OCI-M2 (cell line): ENCODE results near the gene DEFB116.
"Not testable (repeated sequence)": the region's sequence is repeated elsewhere in the genome, so short reads cannot be mapped to it uniquely, and the experiment has no call there.

Source experiments
- DNase-seq: peaks from one replicate; lab custom pipeline; 2025; ENCODE audit not compliant: unreplicated experiment; lab: John Stamatoyannopoulos, UW

DEFB116 gene, protein sequence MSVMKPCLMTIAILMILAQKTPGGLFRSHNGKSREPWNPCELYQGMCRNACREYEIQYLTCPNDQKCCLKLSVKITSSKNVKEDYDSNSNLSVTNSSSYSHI

GRCh38 chr20:31308535-31309162, at the start of gene DEFB116:
Gene DEFB116 (minus strand): TSS chr20:31308585. CDS start chr20:31308585, 0 bp downstream.
- no peak for DNase-seq

DNA sequence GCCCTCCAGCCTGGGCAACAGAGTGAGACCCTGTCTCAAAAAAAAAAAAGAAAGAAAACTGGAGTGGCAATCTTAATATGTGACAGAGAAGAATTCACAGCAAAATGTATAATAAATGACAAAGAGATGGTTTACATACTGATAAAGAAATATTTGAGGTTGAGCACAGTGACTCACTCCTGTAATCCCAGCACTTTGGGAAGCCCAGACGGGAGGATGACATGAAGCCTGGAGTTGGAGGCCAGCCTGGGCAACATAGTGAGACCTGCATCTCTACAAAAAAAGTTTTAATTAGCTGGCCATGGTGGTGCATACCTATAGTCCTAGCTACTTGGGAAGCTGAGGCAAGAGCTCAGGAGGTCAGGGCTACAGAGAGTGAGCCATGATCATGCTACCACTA, 47.6 kb upstream of the DEFB116 start:
- no peak for DNase-seq

DNA sequence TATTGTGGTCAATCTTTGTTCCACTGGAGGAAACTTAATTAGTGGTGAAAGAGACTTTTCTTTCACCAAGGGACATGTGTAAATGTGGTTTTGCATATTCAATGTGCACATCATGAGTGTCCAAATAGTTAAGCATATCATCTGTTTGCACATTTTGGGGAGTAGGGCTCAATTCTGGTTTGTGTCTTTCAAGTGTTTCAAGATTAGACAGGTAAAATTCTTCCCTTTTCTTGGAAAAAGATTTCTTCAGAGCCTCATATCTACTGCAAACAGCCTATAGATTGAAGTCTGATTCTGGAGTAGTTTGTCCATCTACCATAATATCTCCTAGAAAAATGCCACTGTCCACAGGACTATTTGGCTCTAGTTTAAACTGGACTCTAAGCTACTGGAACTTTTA, 33.1 kb upstream of the DEFB116 start:
- DNase-seq: no peak

DNA sequence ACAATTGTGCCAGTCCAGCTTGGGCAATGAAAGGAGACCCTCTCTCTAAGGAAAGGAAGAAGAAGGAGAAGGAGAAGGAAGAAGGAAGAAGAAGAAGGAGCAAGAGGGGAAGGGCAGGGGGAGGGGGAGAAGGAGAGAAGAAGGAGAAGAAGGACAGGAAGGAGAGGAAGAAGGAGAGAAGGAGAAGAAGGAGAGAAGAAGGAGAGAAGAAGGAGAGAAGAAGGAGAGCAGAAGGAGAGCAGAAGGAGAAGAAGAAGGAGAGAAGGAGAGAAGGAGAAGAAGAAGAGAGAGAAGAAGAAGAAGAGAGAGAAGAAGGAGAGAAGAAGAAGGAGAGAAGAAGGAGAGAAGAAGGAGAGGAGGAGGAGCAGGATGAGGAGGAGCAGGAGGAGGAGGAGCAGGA, 22.5 kb upstream of the DEFB116 start:
- DNase-seq: no peak

- DNase-seq: no peak
Measured at GRCh38 chr20:31322504-31322903, 14.1 kb upstream of the DEFB116 start.

DNA sequence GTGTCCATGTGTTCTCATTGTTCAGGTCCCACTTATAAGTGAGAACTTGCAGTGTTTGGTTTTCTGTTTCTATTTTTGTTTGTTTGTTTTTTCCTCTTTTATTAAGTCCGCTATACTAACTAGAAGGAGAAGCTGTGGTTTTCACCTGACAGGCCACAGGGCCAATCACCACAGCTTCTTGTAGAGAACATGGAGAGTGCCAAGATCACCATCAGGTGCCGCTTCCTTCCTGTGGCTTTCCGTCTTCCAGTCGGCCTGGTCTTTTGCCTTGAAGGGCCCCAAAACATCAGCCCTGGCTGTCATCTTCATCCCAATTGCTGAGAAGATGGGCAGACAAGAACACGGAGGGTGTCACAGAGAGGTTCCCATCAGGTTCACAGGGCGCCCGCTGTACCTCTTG, 23.4 kb downstream of the DEFB116 start:
- not testable (repeated sequence) for DNase-seq

GRCh38 chr20:31278178-31278577, 30.2 kb downstream of the DEFB116 start:
- DNase-seq: no peak

DNA sequence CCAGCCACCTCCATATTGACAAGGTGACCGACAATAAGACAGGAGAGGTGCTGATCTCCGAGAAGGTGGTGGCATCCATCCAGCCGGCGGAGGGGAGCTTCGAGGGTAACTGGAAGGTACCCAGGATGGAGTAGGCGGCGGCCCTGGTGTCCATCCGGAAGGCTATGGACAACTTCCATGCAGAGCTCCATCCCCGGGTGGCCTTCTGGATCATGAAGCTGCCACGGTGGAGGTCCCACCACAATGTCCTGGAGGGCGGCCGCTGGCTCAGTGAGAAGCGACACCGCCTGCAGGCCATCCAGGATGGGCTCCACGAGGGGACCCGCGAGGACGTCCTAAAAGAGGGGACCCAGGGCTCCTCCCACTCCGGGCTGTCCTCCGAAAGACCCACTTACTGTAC, 33.9 kb downstream of the DEFB116 start:
- no peak for DNase-seq

GRCh38 chr20:31260326-31260932, 48.0 kb downstream of the DEFB116 start:
- DNase-seq: no peak

- DNase-seq: no peak
Measured at GRCh38 chr20:31257364-31257763, 51.0 kb downstream of the DEFB116 start, which contains the start of gene DEFB115. Gene DEFB115 (plus strand): TSS chr20:31257664. CDS start chr20:31257664, 0 bp downstream.

DNA sequence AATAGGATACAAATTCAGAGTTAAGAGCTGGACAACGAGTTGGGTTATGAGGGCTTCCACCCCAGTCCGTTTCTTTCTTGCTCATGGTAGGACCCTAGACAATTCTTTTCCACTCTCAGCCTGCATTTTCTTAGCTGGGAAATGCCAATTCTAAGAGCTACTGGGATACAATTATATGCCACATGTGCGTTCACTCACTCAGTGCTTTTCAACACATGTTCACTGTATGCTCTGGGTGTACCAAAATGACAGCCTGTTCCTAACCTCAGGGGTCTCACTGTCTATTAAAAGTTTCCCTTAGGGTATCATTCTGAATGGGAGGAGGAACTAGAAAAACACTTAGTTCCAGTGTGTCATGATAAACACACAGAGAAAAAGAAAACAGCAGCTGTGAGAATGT, 51.4 kb downstream of the DEFB116 start:
- no peak for DNase-seq
